ENCODE measurements around the gene DACH1.
A peak's percentile ranks its signal among the peaks of the same experiment; 100 is the strongest.

DNA sequence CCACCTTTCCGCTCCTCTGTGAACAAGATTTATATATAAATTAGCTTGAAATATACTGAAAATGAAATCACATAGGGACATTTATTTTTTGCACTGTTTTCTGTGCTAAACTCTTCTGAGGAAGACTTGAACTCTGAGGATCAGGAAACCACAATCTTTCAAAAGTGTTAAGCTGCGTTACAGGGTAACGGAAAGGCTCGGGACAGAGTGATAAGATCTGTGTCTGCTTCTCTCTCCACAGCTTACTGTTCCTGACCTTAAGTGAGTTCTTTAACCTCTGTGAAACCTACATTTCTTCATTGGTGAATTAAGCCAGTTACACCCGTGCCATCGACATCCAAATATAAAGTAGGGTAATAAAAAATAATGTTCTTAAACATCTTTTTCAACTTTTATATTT, 38.9 kb downstream of the DACH1 start:
- TF ChIP-seq, protein P1, sequence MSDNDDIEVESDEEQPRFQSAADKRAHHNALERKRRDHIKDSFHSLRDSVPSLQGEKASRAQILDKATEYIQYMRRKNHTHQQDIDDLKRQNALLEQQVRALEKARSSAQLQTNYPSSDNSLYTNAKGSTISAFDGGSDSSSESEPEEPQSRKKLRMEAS (IDR thresholded peaks at IDR 0.05; ENCODE audit: low read depth, low read length): peak; percentile 61
- TF ChIP-seq, protein P2, sequence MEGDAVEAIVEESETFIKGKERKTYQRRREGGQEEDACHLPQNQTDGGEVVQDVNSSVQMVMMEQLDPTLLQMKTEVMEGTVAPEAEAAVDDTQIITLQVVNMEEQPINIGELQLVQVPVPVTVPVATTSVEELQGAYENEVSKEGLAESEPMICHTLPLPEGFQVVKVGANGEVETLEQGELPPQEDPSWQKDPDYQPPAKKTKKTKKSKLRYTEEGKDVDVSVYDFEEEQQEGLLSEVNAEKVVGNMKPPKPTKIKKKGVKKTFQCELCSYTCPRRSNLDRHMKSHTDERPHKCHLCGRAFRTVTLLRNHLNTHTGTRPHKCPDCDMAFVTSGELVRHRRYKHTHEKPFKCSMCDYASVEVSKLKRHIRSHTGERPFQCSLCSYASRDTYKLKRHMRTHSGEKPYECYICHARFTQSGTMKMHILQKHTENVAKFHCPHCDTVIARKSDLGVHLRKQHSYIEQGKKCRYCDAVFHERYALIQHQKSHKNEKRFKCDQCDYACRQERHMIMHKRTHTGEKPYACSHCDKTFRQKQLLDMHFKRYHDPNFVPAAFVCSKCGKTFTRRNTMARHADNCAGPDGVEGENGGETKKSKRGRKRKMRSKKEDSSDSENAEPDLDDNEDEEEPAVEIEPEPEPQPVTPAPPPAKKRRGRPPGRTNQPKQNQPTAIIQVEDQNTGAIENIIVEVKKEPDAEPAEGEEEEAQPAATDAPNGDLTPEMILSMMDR (IDR thresholded peaks at IDR 0.05; ENCODE audit: low read depth, low read length): no peak
- TF ChIP-seq POLR2A (IDR thresholded peaks at IDR 0.05; ENCODE audit: extremely low read depth, insufficient read length): peak; percentile 11

Data from NB4 (cell line).